Liver (tissue), 3 donors: ENCODE measurements around the gene TMEM131.

Experiments
- CTCF ChIP-seq: fragments of 150-350 bp; IDR thresholded peaks from 2 replicates; pipeline ENCODE4 v1.5.1; 2017; ENCODE audit warnings: improper control_type of control experiment, low read depth, low read length; ENCODE audit not compliant: missing input control
- HNF4G ChIP-seq: IDR thresholded peaks from 2 replicates; pipeline ENCODE4 v1.6.1; 2016; ENCODE audit warnings: antibody characterized with exemption
- MAX ChIP-seq: IDR thresholded peaks from 2 replicates; pipeline ENCODE4 v1.6.1; 2016; ENCODE audit warnings: antibody characterized with exemption
- RAD21 ChIP-seq, 2 donors: IDR thresholded peaks; 2 replicates each; pipeline ENCODE4 v1.6.1; 2016; ENCODE audit warnings: antibody characterized with exemption in 2 of 2, mild to moderate bottlenecking in 2 of 2
- SP1 ChIP-seq: IDR thresholded peaks from 2 replicates; pipeline ENCODE4 v1.6.1; 2018; ENCODE audit warnings: antibody characterized with exemption, mild to moderate bottlenecking
- ZBTB33 ChIP-seq: IDR thresholded peaks from 2 replicates; pipeline ENCODE4 v1.6.1; 2016; ENCODE audit warnings: antibody characterized with exemption
- donor health status: healthy.
- donor health status: healthy.

GRCh38 chr2:97931858-97932225 lies 63.9 kb downstream of the TMEM131 start:
- no peak for TF ChIP-seq SP1
- no peak for TF ChIP-seq HNF4G
- no peak for TF ChIP-seq RAD21 (IDR thresholded peaks at IDR 0.05)
- no peak for TF ChIP-seq CTCF
- TF ChIP-seq ZBTB33: no peak
- no peak for TF ChIP-seq MAX
